Gastrocnemius medialis (tissue), 4 donors: ENCODE results near the gene WBP11.
A peak's percentile ranks its signal among the peaks of the same experiment; 100 is the strongest.

ENCODE experiments used
- POLR2A ChIP-seq, 2 donors: fragments of 450-650 bp; IDR thresholded peaks; one replicate each; pipeline ENCODE4 v1.6.1; 2017; ENCODE audit warnings: antibody characterized with exemption in 2 of 2, mild to moderate bottlenecking in 2 of 2, moderate library complexity in 2 of 2
- TF ChIP-seq, protein P1 (sequence below), 5 experiments: fragments of 450-650 bp in 3 of 5; fragments of 200-600 bp in 2 of 5; sonication (generic) in 2 of 5; IDR thresholded peaks in 4 of 5; conservative IDR thresholded peaks in 1 of 5; 1 replicate in 4 of 5; 2 replicates in 1 of 5; pipeline ENCODE4 v1.5.1; 2016 to 2019; ENCODE audit warnings: antibody characterized with exemption in 5 of 5, mild to moderate bottlenecking in 3 of 5, moderate library complexity in 3 of 5

DNA sequence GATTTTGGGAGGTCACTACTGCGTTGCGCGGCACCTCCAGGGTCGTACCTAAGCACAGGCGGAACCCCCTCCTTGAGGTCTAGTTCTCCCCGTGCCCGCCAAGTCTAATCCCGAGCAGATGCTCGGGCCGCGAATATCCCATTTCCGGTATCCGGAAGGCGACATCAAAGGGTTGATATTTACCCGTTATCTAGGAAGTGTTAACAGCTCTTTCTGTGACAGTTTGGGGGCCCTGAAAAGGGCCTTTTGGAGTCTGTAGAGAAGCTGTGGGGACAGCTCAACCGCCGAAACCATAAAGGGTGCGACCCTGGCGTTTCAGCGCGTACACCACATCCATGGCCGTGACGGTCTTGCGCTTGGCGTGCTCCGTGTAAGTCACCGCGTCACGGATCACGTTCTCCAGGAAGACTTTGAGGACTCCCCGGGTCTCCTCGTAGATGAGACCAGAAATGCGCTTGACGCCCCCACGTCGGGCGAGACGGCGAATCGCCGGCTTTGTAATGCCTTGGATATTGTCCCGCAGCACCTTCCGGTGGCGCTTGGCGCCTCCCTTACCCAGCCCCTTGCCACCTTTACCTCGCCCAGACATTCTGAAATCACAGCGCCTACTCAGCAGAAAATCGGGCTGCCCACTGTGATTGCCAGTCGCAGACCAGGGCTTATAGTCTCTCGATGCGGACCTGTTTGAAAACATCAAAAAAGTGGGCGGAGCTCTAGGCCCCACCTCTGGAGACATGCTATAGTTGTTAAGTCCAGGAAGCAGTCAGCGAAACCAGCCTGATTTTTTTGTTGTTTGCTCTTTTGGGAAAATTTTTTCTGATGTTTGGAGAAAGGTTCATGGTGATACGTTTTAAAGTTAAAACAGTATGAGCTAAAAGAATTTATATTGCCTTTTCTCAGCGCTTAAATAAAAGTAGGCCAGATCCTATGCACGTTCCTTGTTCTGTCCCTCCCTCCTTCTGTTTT is 32.5 kb downstream of the WBP11 start:
- TF ChIP-seq, protein P1, sequence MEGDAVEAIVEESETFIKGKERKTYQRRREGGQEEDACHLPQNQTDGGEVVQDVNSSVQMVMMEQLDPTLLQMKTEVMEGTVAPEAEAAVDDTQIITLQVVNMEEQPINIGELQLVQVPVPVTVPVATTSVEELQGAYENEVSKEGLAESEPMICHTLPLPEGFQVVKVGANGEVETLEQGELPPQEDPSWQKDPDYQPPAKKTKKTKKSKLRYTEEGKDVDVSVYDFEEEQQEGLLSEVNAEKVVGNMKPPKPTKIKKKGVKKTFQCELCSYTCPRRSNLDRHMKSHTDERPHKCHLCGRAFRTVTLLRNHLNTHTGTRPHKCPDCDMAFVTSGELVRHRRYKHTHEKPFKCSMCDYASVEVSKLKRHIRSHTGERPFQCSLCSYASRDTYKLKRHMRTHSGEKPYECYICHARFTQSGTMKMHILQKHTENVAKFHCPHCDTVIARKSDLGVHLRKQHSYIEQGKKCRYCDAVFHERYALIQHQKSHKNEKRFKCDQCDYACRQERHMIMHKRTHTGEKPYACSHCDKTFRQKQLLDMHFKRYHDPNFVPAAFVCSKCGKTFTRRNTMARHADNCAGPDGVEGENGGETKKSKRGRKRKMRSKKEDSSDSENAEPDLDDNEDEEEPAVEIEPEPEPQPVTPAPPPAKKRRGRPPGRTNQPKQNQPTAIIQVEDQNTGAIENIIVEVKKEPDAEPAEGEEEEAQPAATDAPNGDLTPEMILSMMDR (IDR thresholded peaks at IDR 0.05 in 4 of 5, conservative IDR thresholded peaks at IDR 0.05 in 1 of 5): no peak
- peak; percentile 90 for TF ChIP-seq POLR2A (IDR thresholded peaks at IDR 0.05)
